ENCODE measurements around the gene TLL1.

The TLL1 gene

DNA sequence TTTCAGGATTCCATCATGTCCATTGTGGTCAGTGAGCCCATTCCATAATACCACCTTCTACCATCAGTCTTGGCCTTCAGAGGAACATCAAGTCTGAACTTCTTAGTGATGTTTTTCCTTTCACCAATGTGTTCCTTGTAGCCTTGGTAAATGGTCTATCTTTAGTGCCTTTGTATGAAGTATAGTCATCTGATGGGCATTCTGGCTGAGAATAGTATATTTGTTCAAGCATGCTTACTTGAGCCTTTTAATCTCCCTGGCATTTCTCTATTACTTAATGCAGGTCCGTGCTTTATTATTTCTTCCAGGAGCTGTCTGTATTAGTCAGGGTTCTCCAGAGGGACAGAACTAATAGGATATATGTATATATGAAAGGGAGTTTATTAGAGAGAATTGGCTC is 99.7 kb downstream of the TLL1 start:
- H3K4me3 ChIP-seq (ENCODE audit: low read length) = no peak overlapping the region
- no peak for TF ChIP-seq ZNF274 (IDR thresholded peaks at IDR 0.05; ENCODE audit: low read depth, low read length)

GRCh38 chr4:165982934-165983333 is 109.9 kb downstream of the TLL1 start:
- H3K4me3 ChIP-seq (ENCODE audit: low read length) = no peak overlapping the region
- TF ChIP-seq ZNF274 (IDR thresholded peaks at IDR 0.05; ENCODE audit: low read depth, low read length) = no peak

DNA sequence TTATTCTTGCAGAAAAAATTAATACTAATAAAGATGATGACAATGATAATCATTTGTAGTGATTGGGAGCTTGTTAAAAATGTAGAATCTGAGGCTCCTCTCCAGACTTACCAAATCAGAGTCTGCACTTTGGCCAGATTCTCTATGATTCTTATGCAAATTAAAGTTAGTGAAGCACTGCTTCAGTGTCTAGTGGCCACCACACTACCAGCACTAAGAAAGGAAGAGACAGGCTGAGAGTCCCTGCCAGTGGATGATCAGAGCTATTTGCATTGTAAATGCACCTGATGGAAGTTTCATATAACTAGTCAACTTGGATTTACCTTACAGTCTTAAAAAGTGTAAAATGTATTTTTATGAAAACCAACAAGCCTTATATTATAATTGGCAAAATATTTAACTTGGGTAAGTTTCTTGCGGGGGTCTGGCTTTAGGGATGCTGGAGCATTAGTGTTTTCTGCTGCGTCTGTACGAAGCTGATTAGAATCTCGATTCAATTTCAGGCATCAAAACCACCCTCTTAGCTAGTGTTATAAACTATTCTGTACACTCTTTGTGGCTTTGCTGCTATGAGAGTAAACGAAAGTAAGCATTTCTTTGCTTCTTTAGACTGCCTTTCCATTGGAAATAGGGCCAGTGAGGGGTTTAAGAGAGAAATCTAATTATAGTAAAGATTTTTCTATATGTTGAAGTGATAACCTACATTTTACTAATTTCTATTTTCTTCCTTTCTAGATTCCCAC is 114.1 kb downstream of the TLL1 start:
- no peak for TF ChIP-seq ZNF274 (IDR thresholded peaks at IDR 0.05; ENCODE audit: low read depth, low read length)
- H3K4me3 ChIP-seq (ENCODE audit: low read length) = no peak overlapping the region

DNA sequence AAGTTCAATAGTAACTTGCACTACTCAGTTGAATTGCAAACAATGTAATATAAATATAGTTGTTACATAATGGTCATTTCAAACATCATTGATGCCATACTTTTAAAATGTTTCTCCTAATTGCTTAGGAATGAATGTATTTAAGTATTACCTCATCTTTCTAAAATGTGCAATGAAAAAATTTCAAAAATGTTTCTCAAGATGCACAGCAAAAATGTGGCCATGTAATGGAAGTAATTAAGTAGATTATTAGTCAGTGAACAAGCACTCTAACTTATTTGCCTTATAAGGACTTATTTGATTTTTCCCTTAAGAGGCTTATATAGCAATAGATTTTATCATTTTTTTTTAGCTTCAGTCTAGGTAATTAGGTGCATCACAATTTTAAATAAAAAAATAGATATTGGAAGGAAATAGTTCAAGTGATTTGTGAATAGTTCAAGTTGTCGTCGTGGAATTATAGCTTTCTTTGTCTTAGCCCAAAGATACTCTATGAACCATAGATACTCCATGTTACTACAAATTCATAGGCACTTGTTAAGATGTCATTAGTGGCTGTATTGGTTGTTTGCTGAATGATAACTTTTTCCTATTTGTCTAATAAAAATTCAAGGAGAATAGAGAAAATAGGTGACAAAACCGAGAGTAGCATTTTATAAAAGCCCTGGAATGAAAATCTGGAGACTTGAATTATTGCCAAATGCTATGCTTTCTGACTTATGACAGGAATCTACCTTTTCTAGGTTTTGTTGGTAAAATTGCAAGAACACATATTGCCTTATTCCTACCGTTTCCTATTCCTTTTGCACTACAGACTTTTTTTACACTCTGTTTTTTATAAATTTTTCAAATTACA is 118.5 kb downstream of the TLL1 start:
- no peak for TF ChIP-seq ZNF274 (IDR thresholded peaks at IDR 0.05; ENCODE audit: low read depth, low read length)
- no peak overlapping the region for H3K4me3 ChIP-seq (ENCODE audit: low read length)

- TF ChIP-seq ZNF274 (IDR thresholded peaks at IDR 0.05; ENCODE audit: low read depth, low read length) = no peak
Measured at GRCh38 chr4:165992283-165992682, 119.2 kb downstream of the TLL1 start.

DNA sequence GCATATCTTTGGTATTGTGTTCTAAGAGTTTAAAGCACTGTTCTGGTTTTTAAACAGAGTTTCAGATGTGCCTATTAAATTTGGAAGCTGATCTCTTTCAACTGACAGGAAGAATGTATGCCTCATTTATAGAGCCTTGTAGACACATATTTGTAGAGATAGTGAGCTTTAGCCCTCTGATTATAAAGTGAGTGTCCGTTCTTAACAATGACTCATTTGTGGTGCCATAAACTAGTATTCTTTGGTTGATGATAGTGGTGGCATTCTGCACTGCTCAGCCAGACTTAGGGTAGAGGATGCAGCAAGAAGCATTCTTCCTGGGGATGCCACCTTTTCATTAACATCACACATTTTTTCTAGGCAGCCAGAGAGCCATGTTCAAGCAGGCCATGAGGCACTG is 121.7 kb downstream of the TLL1 start:
- no peak overlapping the region for H3K4me3 ChIP-seq (ENCODE audit: low read length)
- no peak for TF ChIP-seq ZNF274 (IDR thresholded peaks at IDR 0.05; ENCODE audit: low read depth, low read length)

More at GRCh38 chr4:165992283-165992682, 119.2 kb downstream of the TLL1 start:
- H3K4me3 ChIP-seq (ENCODE audit: low read length) = no peak overlapping the region

- TF ChIP-seq ZNF274 (IDR thresholded peaks at IDR 0.05; ENCODE audit: low read depth, low read length) = no peak
- no peak overlapping the region for H3K4me3 ChIP-seq (ENCODE audit: low read length)
Measured at GRCh38 chr4:166003811-166004210, 130.8 kb downstream of the TLL1 start.

DNA sequence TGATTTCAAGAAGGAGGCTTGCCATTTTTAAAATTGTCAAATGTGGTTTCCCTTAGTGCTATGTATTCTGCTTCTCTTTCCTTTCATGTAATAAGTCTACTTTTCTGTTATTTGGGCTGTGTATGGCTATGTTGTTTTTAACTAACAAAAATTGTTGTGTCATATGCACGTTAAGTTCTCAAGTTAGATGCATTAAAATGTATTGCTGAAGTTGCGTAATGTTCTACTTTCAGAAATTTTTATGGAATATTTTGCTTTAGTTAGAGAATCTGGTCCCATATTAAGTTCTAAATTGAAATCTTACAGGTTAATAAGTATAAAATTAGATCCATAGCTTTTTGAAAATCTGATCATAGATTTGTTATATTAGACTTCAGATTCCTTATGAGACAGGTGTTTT is 133.2 kb downstream of the TLL1 start:
- TF ChIP-seq ZNF274 (IDR thresholded peaks at IDR 0.05; ENCODE audit: low read depth, low read length) = no peak
- H3K4me3 ChIP-seq (ENCODE audit: low read length) = no peak overlapping the region

DNA sequence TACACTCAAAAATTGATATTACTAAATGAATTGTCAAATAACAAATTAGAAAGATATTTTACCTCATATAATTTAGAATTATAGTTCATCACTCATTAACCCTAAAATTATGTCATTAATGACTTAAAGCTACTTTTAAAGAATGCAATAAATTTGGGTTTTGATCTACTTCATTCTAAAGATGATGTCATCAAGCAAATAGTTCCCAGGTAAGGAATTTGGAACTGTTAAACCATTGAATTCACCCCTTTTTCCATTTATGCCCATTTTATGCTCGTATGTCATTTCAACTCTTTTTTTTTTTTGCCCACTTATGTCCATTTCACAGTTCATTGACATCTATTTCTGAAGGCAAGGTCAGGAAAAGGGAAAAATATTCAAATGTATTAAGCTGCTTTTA is 135.5 kb downstream of the TLL1 start:
- no peak overlapping the region for H3K4me3 ChIP-seq (ENCODE audit: low read length)
- TF ChIP-seq ZNF274 (IDR thresholded peaks at IDR 0.05; ENCODE audit: low read depth, low read length) = no peak

DNA sequence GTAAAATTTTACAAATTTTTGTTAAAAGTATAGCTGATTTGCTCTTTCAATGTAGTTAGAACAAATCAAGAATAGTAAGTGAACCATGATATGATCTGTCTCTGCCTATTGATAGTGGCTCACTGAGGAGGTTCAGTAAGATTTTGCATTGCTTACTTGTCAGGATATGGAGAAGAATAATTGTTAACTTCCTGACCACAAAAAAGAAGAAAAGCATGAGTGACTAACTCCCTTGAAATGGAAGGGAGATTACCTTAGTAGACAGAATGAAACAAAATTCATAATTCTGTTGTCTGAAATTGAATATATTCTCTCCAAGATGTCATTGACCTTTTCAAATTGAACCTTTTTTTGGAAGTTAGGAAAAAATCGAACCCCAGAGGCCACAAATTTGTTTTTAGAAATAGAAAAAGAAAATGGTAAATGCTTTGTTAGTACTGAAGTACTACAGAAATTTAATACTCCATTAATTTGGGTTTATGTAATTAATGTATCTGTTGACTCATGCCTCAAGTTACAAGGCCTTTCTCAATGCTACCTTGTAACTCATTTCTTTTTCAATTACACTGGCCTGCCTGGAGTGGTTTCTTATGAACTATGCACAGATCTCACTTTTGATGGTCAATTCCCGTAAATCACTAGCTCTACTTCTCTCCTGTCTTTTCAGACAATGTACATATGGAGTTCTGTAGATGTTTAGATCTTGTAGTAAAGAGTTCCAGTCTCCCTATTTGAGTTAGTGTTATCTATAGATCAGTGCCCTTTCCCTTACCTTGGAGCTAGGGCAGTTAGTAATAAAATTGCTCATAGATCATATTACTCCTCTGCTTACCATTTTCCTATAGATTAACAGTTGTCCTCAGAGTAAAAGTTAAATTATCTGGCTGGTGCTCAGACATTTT is 139.3 kb downstream of the TLL1 start:
- TF ChIP-seq ZNF274 (IDR thresholded peaks at IDR 0.05; ENCODE audit: low read depth, low read length) = no peak
- no peak overlapping the region for H3K4me3 ChIP-seq (ENCODE audit: low read length)

DNA sequence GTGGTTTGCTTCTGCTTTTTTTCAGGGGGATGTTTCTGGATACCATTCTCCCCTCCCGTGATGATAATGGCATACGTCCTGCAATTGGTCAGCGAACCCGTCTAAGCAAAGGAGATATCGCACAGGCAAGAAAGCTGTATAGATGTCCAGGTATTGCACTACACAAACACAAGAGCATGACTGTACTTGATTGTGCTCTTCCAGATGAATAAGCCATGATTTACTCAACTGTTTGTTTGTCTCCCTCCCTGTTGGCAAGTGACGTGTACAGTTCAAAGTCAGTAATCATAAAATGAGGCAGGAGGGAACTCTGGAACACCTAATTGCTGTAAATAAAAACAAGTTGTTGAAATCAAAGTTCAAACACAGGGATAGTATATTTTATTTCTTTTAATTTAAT is 141.4 kb downstream of the TLL1 start:
- TF ChIP-seq ZNF274 (IDR thresholded peaks at IDR 0.05; ENCODE audit: low read depth, low read length) = no peak
- no peak overlapping the region for H3K4me3 ChIP-seq (ENCODE audit: low read length)

- no peak overlapping the region for H3K4me3 ChIP-seq (ENCODE audit: low read length)
- TF ChIP-seq ZNF274 (IDR thresholded peaks at IDR 0.05; ENCODE audit: low read depth, low read length) = no peak
Measured at GRCh38 chr4:166017804-166018203, 144.8 kb downstream of the TLL1 start.

- no peak overlapping the region for H3K4me3 ChIP-seq (ENCODE audit: low read length)
- TF ChIP-seq ZNF274 (IDR thresholded peaks at IDR 0.05; ENCODE audit: low read depth, low read length) = no peak
Measured at GRCh38 chr4:166019441-166020220, 146.6 kb downstream of the TLL1 start.
